Uterus (tissue), 4 donors: Measurements from ENCODE around the gene ZNF414. TPM values are rescaled to one million over a fixed set of nuclear protein-coding genes. Genes with fewer than 3 reads are reported as not detected.

Source experiments
- DNase-seq, 2 donors: peaks; one replicate each; pipeline ENCODE4 v3.0.0-alpha.2; 2019 to 2020
- H3K27ac ChIP-seq, 2 donors: fragments of 200-600 bp; sonication (generic); 1 replicate in 1 of 2; 2 replicates in 1 of 2; pipeline ENCODE4 v1.5.1; 2016 to 2018
- H3K27me3 ChIP-seq, 2 donors: fragments of 200-600 bp; sonication (generic); one replicate each; pipeline ENCODE4 v1.5.1; 2018 to 2019; ENCODE audit warnings: control low read depth in 1 of 2
- H3K36me3 ChIP-seq, 2 donors: fragments of 200-600 bp; sonication (generic); one replicate each; pipeline ENCODE4 v1.5.1; 2019; ENCODE audit warnings: control low read depth in 1 of 2
- H3K4me1 ChIP-seq, 2 donors: fragments of 200-600 bp; sonication (generic); one replicate each; pipeline ENCODE4 v1.5.1; 2018 to 2019; ENCODE audit warnings: control low read depth in 1 of 2
- H3K4me3 ChIP-seq, 2 donors: fragments of 200-600 bp; sonication (generic); 1 replicate in 1 of 2; 2 replicates in 1 of 2; pipeline ENCODE4 v1.5.1; 2018 to 2019; ENCODE audit warnings: mild to moderate bottlenecking in 1 of 2
- H3K9me3 ChIP-seq, 2 donors: fragments of 200-600 bp; sonication (generic); one replicate each; pipeline ENCODE4 v1.5.1; 2019; ENCODE audit warnings: control low read depth in 1 of 2
- CTCF ChIP-seq, 4 experiments: fragments of 200-600 bp in 2 of 4; fragments of 450-650 bp in 2 of 4; sonication (generic) in 2 of 4; IDR thresholded peaks; one replicate each; pipeline ENCODE4 v1.5.1; 2016 to 2019; ENCODE audit warnings: antibody characterized with exemption in 4 of 4, mild to moderate bottlenecking in 2 of 4, moderate library complexity in 1 of 4
- POLR2A ChIP-seq, 2 donors: fragments of 450-650 bp; IDR thresholded peaks; one replicate each; pipeline ENCODE4 v1.6.1; 2016; ENCODE audit warnings: antibody characterized with exemption in 2 of 2, mild to moderate bottlenecking in 1 of 2, moderate library complexity in 1 of 2
- intact Hi-C: fragments of 100-400 bp; cut with DNase I; formaldehyde crosslinking; loops from one replicate; pipeline ENCODE4 v1.15.1; 2023; ENCODE audit warnings: low total_unique reads
- total RNA-seq, 4 donors: library from RNA; depleted of rRNA in 3 of 4; stranded (reverse); fragments of >200 nt in 3 of 4; gene quantifications; one replicate each; pipeline versions ENCODE4 v1.1.0 to v1.2.4, GENCODE V29; 2014 to 2023
- donor health status: DM: yes; HTN: yes; CAD: no.

ZNF414 gene
- total RNA-seq, 4 donors from 2014 or later = 11.6 to 275 (median 24.4) TPM

GRCh38 chr19:8537099-8537498 lies 23.1 kb upstream of the ZNF414 start:
- no peak for TF ChIP-seq CTCF (IDR thresholded peaks at IDR 0.05)
- no peak for TF ChIP-seq POLR2A (IDR thresholded peaks at IDR 0.05)
- DNase-seq = no peak
- Histone ChIP-seq H3K36me3 (no peaks in the 10 kb centered on the region), H3K27me3 (no peaks in the 10 kb centered on the region), H3K4me3 (no peak overlapping the region), H3K27ac (no peak overlapping the region), H3K9me3 (no peaks in the 10 kb centered on the region), H3K4me1 (no peaks in the 10 kb centered on the region)
- intact Hi-C loops = no loop called here

- intact Hi-C loops = no loop called here
- no peak for DNase-seq
- no peak overlapping the region for H3K27ac ChIP-seq
- no peaks in the 10 kb centered on the region for H3K36me3 ChIP-seq
- no peak overlapping the region for H3K4me3 ChIP-seq
- H3K27me3 ChIP-seq = no peaks in the 10 kb centered on the region
- no peaks in the 10 kb centered on the region for H3K4me1 ChIP-seq
- no peak for TF ChIP-seq POLR2A (IDR thresholded peaks at IDR 0.05)
- TF ChIP-seq CTCF (IDR thresholded peaks at IDR 0.05) = no peak
- no peaks in the 10 kb centered on the region for H3K9me3 ChIP-seq
Observed at GRCh38 chr19:8536282-8536681, 22.3 kb upstream of the ZNF414 start.

GRCh38 chr19:8532225-8532624 lies 18.3 kb upstream of the ZNF414 start:
- Histone ChIP-seq H3K27me3 (no peaks in the 10 kb centered on the region), H3K27ac (no peak overlapping the region), H3K4me3 (no peak overlapping the region), H3K36me3 (no peaks in the 10 kb centered on the region), H3K4me1 (no peaks in the 10 kb centered on the region), H3K9me3 (no peaks in the 10 kb centered on the region)
- no peak for DNase-seq
- intact Hi-C loops = no loop called here
- TF ChIP-seq POLR2A (IDR thresholded peaks at IDR 0.05) (no peak), CTCF (IDR thresholded peaks at IDR 0.05) (no peak)

GRCh38 chr19:8531470-8531869 lies 17.5 kb upstream of the ZNF414 start:
- no peak for DNase-seq
- Histone ChIP-seq H3K27ac (no peak overlapping the region), H3K4me1 (no peaks in the 10 kb centered on the region), H3K27me3 (no peaks in the 10 kb centered on the region), H3K9me3 (no peaks in the 10 kb centered on the region), H3K36me3 (no peaks in the 10 kb centered on the region), H3K4me3 (no peak overlapping the region)
- TF ChIP-seq CTCF (IDR thresholded peaks at IDR 0.05) (no peak), POLR2A (IDR thresholded peaks at IDR 0.05) (no peak)
- intact Hi-C loops = no loop called here

- no peak overlapping the region for H3K4me3 ChIP-seq
- no peak for TF ChIP-seq CTCF (IDR thresholded peaks at IDR 0.05)
- no peak for TF ChIP-seq POLR2A (IDR thresholded peaks at IDR 0.05)
- intact Hi-C loops = no loop called here
Observed at GRCh38 chr19:8530061-8530679, 16.2 kb upstream of the ZNF414 start.

More at GRCh38 chr19:8530061-8530679, 16.2 kb upstream of the ZNF414 start:
- Histone ChIP-seq H3K4me1 (no peaks in the 10 kb centered on the region), H3K27me3 (no peaks in the 10 kb centered on the region), H3K27ac (no peak overlapping the region), H3K9me3 (no peaks in the 10 kb centered on the region), H3K36me3 (no peaks in the 10 kb centered on the region)
- DNase-seq = no peak
